Parathyroid adenoma (tissue), 2 donors: ENCODE measurements around the gene ABCC10.

Experiments used
- H2AFZ ChIP-seq: fragments of 300-600 bp; sonication (generic); one replicate; pipeline ENCODE4 v1.7.0; 2017; ENCODE audit warnings: antibody characterized with exemption, mild to moderate bottlenecking
- H3K27ac ChIP-seq: fragments of 300-600 bp; sonication (generic); one replicate; pipeline ENCODE4 v1.7.0; 2017
- H3K27me3 ChIP-seq: fragments of 300-600 bp; sonication (generic); one replicate; pipeline ENCODE4 v1.7.0; 2017; ENCODE audit warnings: low read length; ENCODE audit not compliant: control insufficient read depth, insufficient read depth
- H3K36me3 ChIP-seq: fragments of 300-600 bp; sonication (generic); one replicate; pipeline ENCODE4 v1.7.0; 2017; ENCODE audit warnings: low read length; ENCODE audit not compliant: control insufficient read depth, insufficient read depth
- H3K4me1 ChIP-seq: fragments of 300-600 bp; sonication (generic); one replicate; pipeline ENCODE4 v1.7.0; 2017; ENCODE audit warnings: control low read depth
- H3K4me2 ChIP-seq: fragments of 300-600 bp; sonication (generic); one replicate; pipeline ENCODE4 v1.7.0; 2017; ENCODE audit warnings: low read length
- H3K4me3 ChIP-seq: fragments of 300-600 bp; sonication (generic); one replicate; pipeline ENCODE4 v1.7.0; 2017; ENCODE audit warnings: low read depth, low read length
- H3K79me2 ChIP-seq: fragments of 300-600 bp; sonication (generic); one replicate; pipeline ENCODE4 v1.7.0; 2017; ENCODE audit warnings: control low read depth
- H3K9ac ChIP-seq: fragments of 300-600 bp; sonication (generic); one replicate; pipeline ENCODE4 v1.7.0; 2017; ENCODE audit warnings: mild to moderate bottlenecking
- H3K9me3 ChIP-seq: fragments of 300-600 bp; sonication (generic); one replicate; pipeline ENCODE4 v1.7.0; 2017; ENCODE audit warnings: low read length; ENCODE audit not compliant: control insufficient read depth
- CTCF ChIP-seq: fragments of 300-600 bp; sonication (generic); IDR thresholded peaks from one replicate; pipeline ENCODE4 v1.7.0; 2017; ENCODE audit warnings: antibody characterized with exemption, mild to moderate bottlenecking
- donor health status: primary hyperparathyroidism.

ABCC10 gene

GRCh38 chr6:43435682-43436437 lies 8.5 kb downstream of the ABCC10 start:
- Histone ChIP-seq H3K36me3 (no peaks in the 10 kb centered on the region), H3K4me2 (no peak overlapping the region), H3K9ac (no peak overlapping the region), H2AFZ (no peak overlapping the region), H3K9me3 (no peaks in the 10 kb centered on the region), H3K27me3 (no peaks in the 10 kb centered on the region), H3K4me1 (no peaks in the 10 kb centered on the region), H3K4me3 (no peak overlapping the region), H3K79me2 (peaks cover 6% of the 10 kb centered on the region), H3K27ac (no peak overlapping the region)
- no peak for TF ChIP-seq CTCF

GRCh38 chr6:43436577-43437282 lies 9.4 kb downstream of the ABCC10 start:
- TF ChIP-seq CTCF = no peak
- no peak overlapping the region for H3K4me2 ChIP-seq
- no peak overlapping the region for H2AFZ ChIP-seq
- H3K27me3 ChIP-seq = no peaks in the 10 kb centered on the region
- no peak overlapping the region for H3K4me3 ChIP-seq
- peaks cover 4% of the 10 kb centered on the region for H3K79me2 ChIP-seq
- H3K4me1 ChIP-seq = no peaks in the 10 kb centered on the region
- H3K36me3 ChIP-seq = no peaks in the 10 kb centered on the region
- H3K9me3 ChIP-seq = no peaks in the 10 kb centered on the region
- no peak overlapping the region for H3K27ac ChIP-seq
- H3K9ac ChIP-seq = no peak overlapping the region

GRCh38 chr6:43437700-43438099 lies 10.4 kb downstream of the ABCC10 start:
- Histone ChIP-seq H3K4me1 (no peaks in the 10 kb centered on the region), H3K27me3 (no peaks in the 10 kb centered on the region), H3K4me3 (no peak overlapping the region), H3K9ac (no peak overlapping the region), H3K9me3 (no peaks in the 10 kb centered on the region), H3K27ac (no peak overlapping the region), H2AFZ (no peak overlapping the region), H3K36me3 (no peaks in the 10 kb centered on the region), H3K4me2 (no peak overlapping the region), H3K79me2 (peaks cover 4% of the 10 kb centered on the region)
- no peak for TF ChIP-seq CTCF

DNA sequence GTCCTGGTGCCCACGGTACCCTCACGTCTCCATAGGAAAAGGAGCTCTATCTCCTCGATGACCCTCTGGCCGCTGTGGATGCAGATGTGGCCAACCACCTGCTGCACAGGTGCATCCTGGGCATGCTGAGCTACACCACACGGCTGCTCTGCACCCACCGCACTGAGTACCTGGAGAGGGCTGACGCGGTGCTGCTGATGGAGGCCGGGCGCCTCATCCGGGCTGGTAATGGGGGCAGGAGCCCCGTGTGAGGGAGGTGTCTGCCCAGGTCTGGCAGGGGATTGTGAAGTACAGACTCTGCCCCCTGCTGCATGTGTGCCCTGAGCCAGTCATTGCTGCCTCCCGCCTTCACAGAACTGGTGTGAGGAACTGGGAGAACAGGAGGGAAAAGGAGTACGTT lies 15.6 kb downstream of the ABCC10 start:
- Histone ChIP-seq H3K9ac (no peak overlapping the region), H3K4me1 (no peaks in the 10 kb centered on the region), H3K4me3 (no peak overlapping the region), H3K9me3 (no peaks in the 10 kb centered on the region), H2AFZ (no peak overlapping the region), H3K4me2 (no peak overlapping the region), H3K79me2 (no peaks in the 10 kb centered on the region), H3K27ac (no peak overlapping the region), H3K27me3 (no peaks in the 10 kb centered on the region), H3K36me3 (no peaks in the 10 kb centered on the region)
- TF ChIP-seq CTCF = no peak
